Parathyroid adenoma (tissue), 2 donors: ENCODE measurements around the gene NR1H2.
"Not testable (repeated sequence)": the region's sequence is repeated elsewhere in the genome, so short reads cannot be mapped to it uniquely, and the experiment has no call there.

ENCODE experiments used
- H2AFZ ChIP-seq: fragments of 300-600 bp; sonication (generic); one replicate; pipeline ENCODE4 v1.7.0; 2017; ENCODE audit warnings: antibody characterized with exemption, mild to moderate bottlenecking
- H3K27ac ChIP-seq: fragments of 300-600 bp; sonication (generic); one replicate; pipeline ENCODE4 v1.7.0; 2017
- H3K27me3 ChIP-seq: fragments of 300-600 bp; sonication (generic); one replicate; pipeline ENCODE4 v1.7.0; 2017; ENCODE audit warnings: low read length; ENCODE audit not compliant: control insufficient read depth, insufficient read depth
- H3K36me3 ChIP-seq: fragments of 300-600 bp; sonication (generic); one replicate; pipeline ENCODE4 v1.7.0; 2017; ENCODE audit warnings: low read length; ENCODE audit not compliant: control insufficient read depth, insufficient read depth
- H3K4me1 ChIP-seq: fragments of 300-600 bp; sonication (generic); one replicate; pipeline ENCODE4 v1.7.0; 2017; ENCODE audit warnings: control low read depth
- H3K4me2 ChIP-seq: fragments of 300-600 bp; sonication (generic); one replicate; pipeline ENCODE4 v1.7.0; 2017; ENCODE audit warnings: low read length
- H3K4me3 ChIP-seq: fragments of 300-600 bp; sonication (generic); one replicate; pipeline ENCODE4 v1.7.0; 2017; ENCODE audit warnings: low read depth, low read length
- H3K79me2 ChIP-seq: fragments of 300-600 bp; sonication (generic); one replicate; pipeline ENCODE4 v1.7.0; 2017; ENCODE audit warnings: control low read depth
- H3K9ac ChIP-seq: fragments of 300-600 bp; sonication (generic); one replicate; pipeline ENCODE4 v1.7.0; 2017; ENCODE audit warnings: mild to moderate bottlenecking
- H3K9me3 ChIP-seq: fragments of 300-600 bp; sonication (generic); one replicate; pipeline ENCODE4 v1.7.0; 2017; ENCODE audit warnings: low read length; ENCODE audit not compliant: control insufficient read depth
- TF ChIP-seq, protein P1 (sequence below): fragments of 300-600 bp; sonication (generic); IDR thresholded peaks from one replicate; pipeline ENCODE4 v1.7.0; 2017; ENCODE audit warnings: antibody characterized with exemption, mild to moderate bottlenecking
- donor health status: primary hyperparathyroidism.

NR1H2 gene

DNA sequence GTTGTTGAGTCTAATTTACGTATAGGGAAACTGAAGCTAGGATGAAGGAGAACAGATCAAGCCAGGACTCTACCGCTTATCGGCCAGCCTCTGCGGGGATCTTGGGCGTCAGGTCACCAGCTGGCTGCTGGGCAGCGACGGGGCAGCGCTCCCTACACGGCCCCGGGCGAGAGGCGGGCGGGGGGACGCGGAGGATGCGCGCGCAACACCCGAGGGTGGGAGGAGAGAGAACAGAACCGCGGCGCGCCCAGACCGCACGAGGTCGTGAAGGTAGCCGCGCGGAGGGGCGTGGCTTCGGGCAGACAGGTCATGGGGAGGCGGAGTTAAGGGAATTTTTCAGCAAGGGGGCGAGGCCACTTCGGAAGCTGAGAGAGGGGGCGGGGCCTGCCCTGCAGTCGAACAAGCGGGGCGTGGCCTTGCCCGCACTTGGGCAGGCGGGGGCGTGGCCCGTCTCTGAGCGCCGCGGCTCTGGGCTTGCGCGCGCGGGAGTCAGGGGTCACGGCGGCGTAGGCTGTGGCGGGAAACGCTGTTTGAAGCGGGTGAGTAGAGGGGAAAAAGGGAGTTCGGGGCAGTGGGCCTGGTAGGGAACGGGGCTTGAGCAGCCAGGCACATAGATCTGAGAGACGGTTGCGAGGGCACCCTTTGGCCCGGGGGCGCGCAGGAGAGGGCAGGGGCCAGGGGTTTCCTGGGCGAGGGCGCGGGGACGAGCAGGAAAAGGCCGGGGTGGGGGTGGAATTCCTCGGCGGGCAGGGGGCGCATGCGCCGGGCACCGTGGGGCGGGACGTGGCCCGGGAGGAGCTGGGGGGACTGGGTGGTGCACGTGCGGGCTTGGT, 7.8 kb downstream of the NR1H2 start, which contains the start of gene POLD1:
Gene POLD1 (plus strand): TSS at position 496 of the 833 bp plus-strand sequence. CDS start 14,505 bp downstream, outside the sequence.
- Histone ChIP-seq H3K4me3 (peak within 1 kb of the TSS; percentile 74), H3K4me2 (peak within 1 kb of the TSS; percentile 73), H3K27ac (peak within 1 kb of the TSS; percentile 85), H3K79me2 (no peaks in the 10 kb centered on the region), H3K27me3 (no peaks in the 10 kb centered on the region), H3K9ac (no peak within 1 kb of the TSS), H2AFZ (peak within 1 kb of the TSS; percentile 85), H3K36me3 (no peaks in the 10 kb centered on the region), H3K4me1 (peaks cover 6% of the 10 kb centered on the region), H3K9me3 (no peaks in the 10 kb centered on the region)
- TF ChIP-seq, protein P1, sequence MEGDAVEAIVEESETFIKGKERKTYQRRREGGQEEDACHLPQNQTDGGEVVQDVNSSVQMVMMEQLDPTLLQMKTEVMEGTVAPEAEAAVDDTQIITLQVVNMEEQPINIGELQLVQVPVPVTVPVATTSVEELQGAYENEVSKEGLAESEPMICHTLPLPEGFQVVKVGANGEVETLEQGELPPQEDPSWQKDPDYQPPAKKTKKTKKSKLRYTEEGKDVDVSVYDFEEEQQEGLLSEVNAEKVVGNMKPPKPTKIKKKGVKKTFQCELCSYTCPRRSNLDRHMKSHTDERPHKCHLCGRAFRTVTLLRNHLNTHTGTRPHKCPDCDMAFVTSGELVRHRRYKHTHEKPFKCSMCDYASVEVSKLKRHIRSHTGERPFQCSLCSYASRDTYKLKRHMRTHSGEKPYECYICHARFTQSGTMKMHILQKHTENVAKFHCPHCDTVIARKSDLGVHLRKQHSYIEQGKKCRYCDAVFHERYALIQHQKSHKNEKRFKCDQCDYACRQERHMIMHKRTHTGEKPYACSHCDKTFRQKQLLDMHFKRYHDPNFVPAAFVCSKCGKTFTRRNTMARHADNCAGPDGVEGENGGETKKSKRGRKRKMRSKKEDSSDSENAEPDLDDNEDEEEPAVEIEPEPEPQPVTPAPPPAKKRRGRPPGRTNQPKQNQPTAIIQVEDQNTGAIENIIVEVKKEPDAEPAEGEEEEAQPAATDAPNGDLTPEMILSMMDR, result no peak

DNA sequence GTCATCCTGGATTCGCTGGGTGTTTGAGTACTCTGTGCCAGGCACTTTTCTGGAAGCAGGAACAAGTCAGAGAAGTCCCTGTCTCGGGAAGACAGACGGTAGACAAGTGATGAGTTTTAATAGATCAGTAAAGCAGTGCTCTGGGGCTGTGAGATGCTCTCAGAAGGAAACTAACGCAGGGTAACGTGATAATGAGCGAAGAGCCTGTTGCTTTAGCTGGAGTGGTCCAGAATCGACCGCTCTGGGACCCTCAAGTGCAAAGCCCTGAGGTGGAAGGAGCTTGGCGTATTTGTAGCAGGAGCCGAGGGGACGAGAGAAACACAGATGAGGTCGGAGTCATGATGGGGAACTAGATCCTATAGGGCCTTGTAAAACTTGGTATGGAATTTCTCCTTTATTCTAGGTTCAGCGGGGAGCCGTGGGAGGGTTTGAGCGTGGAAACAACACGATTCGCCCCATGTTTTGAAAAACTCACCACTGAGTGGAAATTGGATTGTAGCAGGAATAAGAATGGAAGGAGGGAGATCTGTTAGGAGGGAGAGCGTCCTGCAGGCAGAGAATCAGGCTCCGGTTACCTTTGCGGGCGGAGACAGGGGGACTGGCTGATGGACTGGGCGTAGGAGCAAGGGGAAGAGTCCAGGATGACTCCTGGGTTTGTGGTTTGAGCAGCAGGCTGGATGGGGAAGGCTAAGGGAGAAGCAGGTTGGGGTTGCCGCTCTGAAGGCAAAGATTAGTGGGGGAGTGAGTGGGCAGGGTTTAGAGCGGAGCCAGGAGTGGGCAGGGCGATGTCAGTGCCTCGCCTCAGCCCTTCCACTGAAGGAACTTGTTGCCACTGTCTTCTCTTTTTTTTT, 8.7 kb downstream of the NR1H2 start:
- no peaks in the 10 kb centered on the region for H3K27me3 ChIP-seq
- no peaks in the 10 kb centered on the region for H3K79me2 ChIP-seq
- TF ChIP-seq, protein P1, result no peak
- peak overlapping the region; percentile 73 for H3K4me2 ChIP-seq
- H3K27ac ChIP-seq, result peak overlapping the region; percentile 85
- H3K36me3 ChIP-seq, result no peaks in the 10 kb centered on the region
- H2AFZ ChIP-seq, result peak overlapping the region; percentile 85
- peak overlapping the region; percentile 74 for H3K4me3 ChIP-seq
- H3K9ac ChIP-seq, result no peak overlapping the region
- H3K9me3 ChIP-seq, result no peaks in the 10 kb centered on the region
- H3K4me1 ChIP-seq, result peaks cover 6% of the 10 kb centered on the region

GRCh38 chr19:50387176-50387867, 11.1 kb downstream of the NR1H2 start:
- H3K9me3 ChIP-seq, result no peaks in the 10 kb centered on the region
- H3K79me2 ChIP-seq, result peaks cover 6% of the 10 kb centered on the region
- peaks cover 6% of the 10 kb centered on the region for H3K4me1 ChIP-seq
- H3K4me2 ChIP-seq, result no peak overlapping the region
- no peaks in the 10 kb centered on the region for H3K27me3 ChIP-seq
- H2AFZ ChIP-seq, result no peak overlapping the region
- no peaks in the 10 kb centered on the region for H3K36me3 ChIP-seq
- TF ChIP-seq, protein P1, result no peak
- H3K4me3 ChIP-seq, result no peak overlapping the region
- H3K9ac ChIP-seq, result no peak overlapping the region
- no peak overlapping the region for H3K27ac ChIP-seq

DNA sequence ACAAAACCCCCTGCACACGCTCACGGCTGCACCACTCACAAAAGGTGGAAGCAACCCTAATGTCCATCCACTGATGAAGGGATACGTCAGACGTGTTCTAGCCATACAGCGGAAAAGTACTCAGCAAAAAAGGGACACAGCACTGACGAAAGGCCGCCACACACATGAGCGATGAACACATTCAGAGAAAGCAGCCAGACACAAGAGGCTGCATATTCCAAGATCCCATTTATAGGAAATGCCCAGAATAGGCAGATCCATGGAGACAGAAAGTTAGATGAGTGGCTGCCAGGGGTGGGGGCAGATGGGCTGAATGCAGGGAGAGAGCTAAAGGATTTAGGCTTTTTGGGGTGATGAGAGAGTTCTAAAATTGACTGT, 11.6 kb downstream of the NR1H2 start:
- peaks cover 10% of the 10 kb centered on the region for H3K79me2 ChIP-seq
- no peak overlapping the region for H3K4me3 ChIP-seq
- no peak overlapping the region for H3K27ac ChIP-seq
- H2AFZ ChIP-seq, result no peak overlapping the region
- TF ChIP-seq, protein P1, result no peak
- no peaks in the 10 kb centered on the region for H3K9me3 ChIP-seq
- no peak overlapping the region for H3K4me2 ChIP-seq
- H3K27me3 ChIP-seq, result no peaks in the 10 kb centered on the region
- H3K4me1 ChIP-seq, result peaks cover 6% of the 10 kb centered on the region
- no peak overlapping the region for H3K9ac ChIP-seq
- H3K36me3 ChIP-seq, result no peaks in the 10 kb centered on the region

GRCh38 chr19:50390295-50390694, 14.0 kb downstream of the NR1H2 start:
- not testable (repeated sequence) for H3K36me3 ChIP-seq, H3K27me3 ChIP-seq, H3K9me3 ChIP-seq, H2AFZ ChIP-seq, H3K9ac ChIP-seq, H3K27ac ChIP-seq, H3K4me2 ChIP-seq, H3K4me3 ChIP-seq, H3K4me1 ChIP-seq
- H3K79me2 ChIP-seq, result peaks cover 12% of the 10 kb centered on the region

DNA sequence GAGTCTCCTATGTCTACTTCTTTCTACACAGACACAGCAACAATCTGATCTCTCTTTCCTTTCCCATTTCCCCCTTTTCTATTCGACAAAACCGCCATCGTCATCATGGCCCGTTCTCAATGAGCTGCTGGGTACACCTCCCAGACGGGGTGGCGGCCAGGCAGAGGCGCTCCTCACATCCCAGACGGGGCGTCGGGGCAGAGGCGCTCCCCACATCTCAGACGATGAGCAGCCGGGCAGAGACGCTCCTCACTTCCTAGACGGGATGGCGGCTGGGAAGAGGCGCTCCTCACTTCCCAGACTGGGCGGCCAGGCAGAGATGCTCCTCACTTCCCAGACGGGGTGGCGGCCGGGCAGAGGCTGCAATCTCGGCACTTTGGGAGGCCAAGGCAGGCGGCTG, 14.7 kb downstream of the NR1H2 start:
- H2AFZ ChIP-seq, H3K9ac ChIP-seq, H3K4me1 ChIP-seq, H3K27me3 ChIP-seq, H3K27ac ChIP-seq, H3K4me2 ChIP-seq, H3K36me3 ChIP-seq, H3K9me3 ChIP-seq, H3K4me3 ChIP-seq: not testable (repeated sequence)
- peaks cover 12% of the 10 kb centered on the region for H3K79me2 ChIP-seq
